K562 treated with DMSO at 1 percent for 24 hours (cell line): Measurements from ENCODE around the gene SPATA31A7. TPM values are rescaled to one million over a fixed set of nuclear protein-coding genes. Genes with fewer than 3 reads are reported as not detected.

Experiments
- total RNA-seq: library from RNA; unstranded; fragments of 300-600 nt; gene quantifications from 2 replicates; pipeline ENCODE4 v1.2.3, GENCODE V29; 2022; ENCODE audit warnings: low read depth; ENCODE audit not compliant: insufficient read depth

The SPATA31A7 gene
- not detected in 2 replicates for total RNA-seq

GRCh38 chr9:61189736-61190135 lies at the start of gene SPATA31A7:
SPATA31A7 (plus strand) TSS chr9:61190036; CDS start chr9:61190065, 29 bp downstream.

